Heart left ventricle (tissue), 13 donors: ENCODE data around the gene TARBP1.
"Not testable (repeated sequence)": the region's sequence is repeated elsewhere in the genome, so short reads cannot be mapped to it uniquely, and the experiment has no call there.

Experiments
- POLR2A ChIP-seq, 2 donors: fragments of 450-650 bp; IDR thresholded peaks; one replicate each; pipeline ENCODE4 v1.6.1; 2017; ENCODE audit warnings: antibody characterized with exemption in 2 of 2, mild to moderate bottlenecking in 2 of 2, moderate library complexity in 2 of 2
- TF ChIP-seq, protein P1 (sequence below), 12 donors: fragments of 200-600 bp; sonication (generic) in 4 of 12; IDR thresholded peaks; one replicate each; pipeline versions ENCODE4 v1.5.0 to v1.8.0; 2018 to 2022; ENCODE audit warnings: antibody characterized with exemption in 12 of 12, mild to moderate bottlenecking in 5 of 12
- donor health status: ischemic (EF 13 %, LVEDD 7.1; RV severe dilation, severe dysfunction).
- donor health status: DM: no; HTN: yes; CAD: no.
- donor health status: DM: no; HTN: no; CAD: no.
- donor health status: ischemic (EF 25% LVEDD 6.9; RV normal size, moderate dysfunction).
- donor health status: ischemic (EF 25% LVEDD 5.7; RV mildly dilated, moderate dysfunction).
- donor health status: ischemic (EF 35%, LVEDD 5.7; RV mildly dilated, moderate dysfunction).
- donor health status: nonischemic (EF 11% LVEDD 7.7; RV severe dilation, severe dysfunction).
- donor health status: DM: yes; HTN: yes; CAD: no.
- donor health status: PGD.
- donor health status: ischemic (EF 29% LVEDD 5.4; RV normal size, mild dysfunction).
- donor health status: nonischemic (EF 23%, LVEDD 6.1; RV moderate dilation, normal function).

GRCh38 chr1:234399515-234399914 is 79.5 kb downstream of the TARBP1 start:
- TF ChIP-seq, protein P1, sequence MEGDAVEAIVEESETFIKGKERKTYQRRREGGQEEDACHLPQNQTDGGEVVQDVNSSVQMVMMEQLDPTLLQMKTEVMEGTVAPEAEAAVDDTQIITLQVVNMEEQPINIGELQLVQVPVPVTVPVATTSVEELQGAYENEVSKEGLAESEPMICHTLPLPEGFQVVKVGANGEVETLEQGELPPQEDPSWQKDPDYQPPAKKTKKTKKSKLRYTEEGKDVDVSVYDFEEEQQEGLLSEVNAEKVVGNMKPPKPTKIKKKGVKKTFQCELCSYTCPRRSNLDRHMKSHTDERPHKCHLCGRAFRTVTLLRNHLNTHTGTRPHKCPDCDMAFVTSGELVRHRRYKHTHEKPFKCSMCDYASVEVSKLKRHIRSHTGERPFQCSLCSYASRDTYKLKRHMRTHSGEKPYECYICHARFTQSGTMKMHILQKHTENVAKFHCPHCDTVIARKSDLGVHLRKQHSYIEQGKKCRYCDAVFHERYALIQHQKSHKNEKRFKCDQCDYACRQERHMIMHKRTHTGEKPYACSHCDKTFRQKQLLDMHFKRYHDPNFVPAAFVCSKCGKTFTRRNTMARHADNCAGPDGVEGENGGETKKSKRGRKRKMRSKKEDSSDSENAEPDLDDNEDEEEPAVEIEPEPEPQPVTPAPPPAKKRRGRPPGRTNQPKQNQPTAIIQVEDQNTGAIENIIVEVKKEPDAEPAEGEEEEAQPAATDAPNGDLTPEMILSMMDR (IDR thresholded peaks at IDR 0.05) = not testable (repeated sequence)
- TF ChIP-seq POLR2A (IDR thresholded peaks at IDR 0.05) = not testable (repeated sequence)
